Posterior cingulate gyrus (tissue), 11 donors: ENCODE data around the gene ACSS3.
"Not testable (repeated sequence)": the region's sequence is repeated elsewhere in the genome, so short reads cannot be mapped to it uniquely, and the experiment has no call there.

Source experiments
- DNase-seq, 10 donors: peaks; one replicate each; pipeline versions ENCODE4 v3.0.0 to v3.0.0-alpha.2; 2020 to 2021; ENCODE audit warnings: mixed read lengths in 3 of 10
- intact Hi-C: fragments of 100-400 bp; cut with DNase I; formaldehyde crosslinking; loops from one replicate; pipeline ENCODE4 v1.15.1; 2023

Gene ACSS3

GRCh38 chr12:81077686-81078441 is at the start of gene ACSS3:
ACSS3 (plus strand) TSS chr12:81078079; CDS start chr12:81078121, 42 bp downstream.
- peak in 8 of 10 donors; percentile 13 to 85 (median 36) for DNase-seq

GRCh38 chr12:81034926-81035325 is 43.0 kb upstream of the ACSS3 start:
- DNase-seq = no peak
- intact Hi-C loops = no loop called here

More at GRCh38 chr12:81077686-81078441, at the start of gene ACSS3:
- intact Hi-C loops = no loop called here

- intact Hi-C loops = no loop called here
- no peak for DNase-seq
Observed at GRCh38 chr12:81039231-81039630, 38.6 kb upstream of the ACSS3 start.

DNA sequence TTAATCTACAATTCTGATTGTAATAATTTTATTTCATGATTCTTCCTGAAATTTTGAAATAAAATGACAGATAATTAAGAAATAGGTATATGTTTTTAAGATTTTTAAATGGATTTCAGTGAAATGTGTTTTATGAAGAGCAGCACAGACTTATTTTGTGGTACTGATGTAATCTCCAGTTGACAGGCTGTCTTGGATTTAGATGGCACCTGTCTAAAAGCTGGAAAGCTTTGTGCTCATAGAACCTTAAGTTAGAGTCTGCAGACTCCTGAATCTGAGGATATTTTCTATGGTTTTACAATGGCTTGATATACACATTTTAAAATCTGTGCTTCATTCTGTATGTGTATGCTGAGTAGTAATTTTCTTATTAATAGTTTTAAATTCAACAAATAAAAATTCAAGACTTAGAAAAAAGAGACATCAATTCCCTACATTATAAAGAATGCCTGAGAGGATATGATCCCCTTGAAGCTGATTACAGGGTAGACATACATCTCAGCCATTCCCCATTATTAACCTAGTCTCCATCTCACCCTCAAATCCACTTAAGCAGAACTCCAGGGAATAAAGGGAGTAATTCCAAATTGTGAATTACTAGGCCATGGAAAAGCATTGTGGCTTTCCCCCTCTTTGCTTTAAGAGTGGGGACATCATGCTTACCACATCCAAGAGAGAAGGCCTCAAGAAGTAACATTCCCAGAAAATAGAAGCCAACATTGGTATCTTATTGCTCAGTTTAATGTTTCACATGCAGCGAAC is 33.7 kb upstream of the ACSS3 start:
- DNase-seq = no peak
- intact Hi-C loops = no loop called here

DNA sequence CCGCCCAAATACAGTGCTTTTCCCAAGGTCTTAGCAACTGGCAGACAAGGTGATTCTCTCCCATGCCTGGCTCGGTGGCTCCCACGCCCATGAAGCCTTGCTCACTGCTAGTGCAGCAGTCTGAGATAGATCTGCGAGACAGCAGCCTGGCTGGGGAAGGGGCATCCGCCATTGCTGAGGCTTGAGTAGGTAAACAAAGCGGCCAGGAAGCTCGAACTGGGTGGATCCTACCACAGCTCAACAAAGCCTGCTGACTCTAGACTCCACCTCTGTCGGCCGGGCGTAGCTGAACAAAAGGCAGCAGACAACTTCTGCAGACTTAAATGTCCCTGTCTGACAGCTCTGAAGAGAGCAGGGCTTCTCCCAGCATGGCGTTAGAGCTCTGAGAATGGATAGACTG is 12.9 kb upstream of the ACSS3 start:
- peak in 2 of 10 donors; percentile 68 to 73 for DNase-seq
- intact Hi-C loops = not testable (repeated sequence)

DNA sequence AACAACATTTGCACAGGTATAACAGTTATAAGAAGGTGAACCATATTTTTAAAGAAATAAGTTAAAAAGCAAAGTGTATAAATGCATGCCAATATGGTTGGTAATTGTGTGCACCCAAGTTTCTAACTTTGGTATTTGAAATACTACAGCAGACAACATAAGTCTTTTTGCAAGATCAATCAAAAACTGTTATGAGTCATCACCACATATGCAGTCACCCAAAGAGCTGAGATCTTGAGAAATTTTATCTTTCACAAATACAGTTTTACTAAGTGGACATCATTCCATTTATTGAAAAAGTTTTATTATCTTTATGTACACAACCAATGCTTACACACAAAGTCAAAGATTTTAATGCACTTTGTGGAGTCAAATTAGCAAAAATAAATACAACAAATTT is 7.0 kb upstream of the ACSS3 start:
- DNase-seq = no peak
- intact Hi-C loops = no loop called here

DNA sequence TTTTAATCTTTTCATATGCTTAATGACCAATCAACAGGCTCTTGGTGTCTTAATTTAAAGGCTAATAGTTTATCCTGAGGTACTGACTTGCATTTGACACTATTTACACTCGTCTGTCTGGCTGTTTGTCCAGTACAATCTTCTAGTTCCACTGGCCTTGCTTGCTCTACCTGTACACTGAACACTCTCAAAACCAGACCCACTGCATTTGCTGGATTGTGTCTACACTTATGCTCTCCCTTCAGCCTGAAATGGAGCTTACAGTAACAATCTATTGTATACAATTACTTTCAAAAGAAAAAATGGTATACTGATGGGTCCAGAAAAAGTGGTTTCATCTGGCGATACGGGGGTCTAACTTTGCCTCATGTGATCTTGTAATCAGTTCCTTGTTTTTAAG is 2.3 kb upstream of the ACSS3 start:
- intact Hi-C loops = no loop called here
- DNase-seq = no peak

DNA sequence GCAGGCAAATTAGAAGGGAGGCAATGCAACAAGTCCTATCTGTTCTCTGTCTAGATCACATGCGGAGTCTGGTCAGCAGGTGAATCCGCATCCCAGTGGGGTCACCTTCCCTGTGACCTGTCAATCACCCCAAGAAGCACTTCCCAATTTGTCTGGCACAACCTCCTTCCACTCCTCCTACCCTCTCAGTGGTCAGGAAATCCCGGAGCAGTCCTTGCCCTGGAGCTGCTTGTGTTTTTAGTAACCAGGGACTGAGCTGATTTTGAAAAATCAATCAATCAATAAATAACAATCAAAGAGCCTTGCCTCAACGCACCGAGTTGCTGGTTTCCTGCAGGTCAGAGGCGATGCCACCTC is 572 bp upstream of the ACSS3 start:
- intact Hi-C loops = no loop called here
- DNase-seq = peak in 4 of 10 donors; percentile 8 to 66 (median 35)

GRCh38 chr12:81078469-81079196 is 754 bp downstream of the ACSS3 start:
- no peak for DNase-seq
- intact Hi-C loops = no loop called here

DNA sequence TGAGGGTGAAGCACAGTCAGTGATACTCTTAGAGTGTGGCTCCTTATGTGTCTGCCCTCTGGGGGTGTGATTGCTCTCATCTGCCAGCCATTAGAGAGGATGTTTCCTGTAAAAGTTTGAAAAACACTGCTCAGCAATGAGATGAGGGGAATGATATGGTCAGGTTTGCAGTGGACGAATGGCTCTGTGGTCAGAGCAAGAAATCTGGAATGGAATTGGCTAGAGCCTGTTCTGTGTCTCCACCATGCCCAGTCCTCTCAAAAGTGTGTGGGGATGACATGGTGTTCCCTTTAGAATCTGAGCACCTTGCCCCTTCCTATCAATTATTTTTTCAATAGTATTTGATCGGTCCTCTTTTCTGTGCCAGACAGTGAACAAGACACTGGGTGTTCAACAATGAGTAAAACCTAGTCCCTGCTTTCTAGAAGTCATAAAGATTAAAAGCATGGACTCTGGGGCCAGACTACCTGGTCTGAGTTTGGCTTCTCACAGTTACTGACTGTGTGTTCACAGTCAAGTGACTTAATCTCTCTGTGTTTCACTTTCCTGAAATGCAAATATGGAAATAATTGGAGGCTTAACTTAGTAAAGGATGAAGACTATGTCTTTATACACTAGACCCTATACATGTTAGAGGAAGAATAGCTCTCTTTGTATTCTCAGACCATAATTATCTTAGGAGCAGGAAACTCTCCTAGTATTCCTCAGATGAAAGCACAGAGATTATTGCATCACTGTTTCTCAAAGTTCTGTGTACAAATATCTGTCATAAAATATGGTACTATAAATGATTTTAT is 1.6 kb downstream of the ACSS3 start:
- intact Hi-C loops = no loop called here
- no peak for DNase-seq

GRCh38 chr12:81080431-81080983 is 2.6 kb downstream of the ACSS3 start:
- no peak for DNase-seq
- intact Hi-C loops = no loop called here

DNA sequence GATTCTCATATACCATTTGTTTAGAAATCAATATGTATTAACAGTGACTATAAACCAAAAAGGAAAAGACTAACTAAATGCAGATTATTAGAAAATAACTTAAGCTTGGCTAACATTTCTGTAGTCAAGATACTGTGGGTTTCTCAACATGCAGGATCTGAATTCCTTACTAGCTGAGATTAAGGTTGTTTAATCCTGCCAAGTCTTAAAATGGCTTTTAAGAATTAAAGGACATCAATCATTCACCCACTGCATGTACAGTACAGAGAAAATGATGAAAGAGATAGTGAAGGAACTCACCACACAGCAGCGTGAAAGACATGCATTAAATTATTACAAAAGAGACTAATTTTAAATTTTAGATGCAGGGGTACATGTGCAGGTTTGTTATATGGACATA is 3.8 kb downstream of the ACSS3 start:
- no peak for DNase-seq
- intact Hi-C loops = no loop called here

DNA sequence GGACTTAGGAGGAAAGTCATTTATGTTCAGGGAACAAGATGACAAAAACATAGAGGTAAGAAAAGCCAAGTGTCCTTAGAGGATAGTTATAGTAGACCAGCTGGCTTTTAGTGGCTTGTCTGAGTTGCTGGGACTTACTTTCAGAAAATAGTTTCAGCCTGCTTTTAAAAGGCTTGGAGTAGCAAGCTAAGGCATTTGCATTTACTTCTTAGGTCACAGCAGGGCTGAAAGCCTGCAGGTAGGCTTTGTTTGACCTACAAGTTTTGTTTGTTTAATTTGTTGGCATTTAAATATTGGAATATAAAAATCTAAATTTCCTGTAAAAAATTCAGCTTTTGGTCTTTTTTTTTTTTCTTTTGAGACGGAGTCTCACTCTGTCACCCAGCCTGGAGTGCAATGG is 5.1 kb downstream of the ACSS3 start:
- DNase-seq = no peak
- intact Hi-C loops = no loop called here

GRCh38 chr12:81083906-81084513 is 6.1 kb downstream of the ACSS3 start:
- intact Hi-C loops = no loop called here
- no peak for DNase-seq

DNA sequence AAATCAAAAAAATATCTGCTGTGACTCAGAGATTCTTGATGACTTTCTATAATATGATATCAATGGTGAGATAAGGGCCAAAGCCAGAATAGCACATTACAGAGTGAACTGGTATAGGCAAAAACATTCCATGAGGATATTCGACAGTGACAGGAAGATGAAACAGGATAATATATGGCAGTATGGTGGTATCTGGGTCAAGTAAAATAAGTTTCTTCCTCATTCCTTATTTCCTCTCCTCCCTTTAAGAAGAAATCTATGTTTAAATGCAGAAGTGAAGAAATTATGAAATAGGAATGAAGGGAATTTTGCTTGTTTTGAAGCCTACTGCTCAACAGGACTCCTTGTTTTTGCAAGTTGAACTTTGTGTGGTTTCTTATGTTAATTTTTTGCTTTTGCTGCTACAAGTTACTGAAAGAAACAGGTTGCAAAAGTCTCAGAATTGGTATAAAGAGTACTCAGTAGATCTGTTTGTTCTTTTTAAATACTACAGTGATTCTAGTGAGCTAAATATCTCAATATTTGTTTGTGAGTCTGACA is 7.0 kb downstream of the ACSS3 start:
- intact Hi-C loops = no loop called here
- no peak for DNase-seq

GRCh38 chr12:81085832-81086231 is 8.0 kb downstream of the ACSS3 start:
- intact Hi-C loops = no loop called here
- no peak for DNase-seq

GRCh38 chr12:81086342-81086741 is 8.5 kb downstream of the ACSS3 start:
- DNase-seq = no peak
- intact Hi-C loops = no loop called here

GRCh38 chr12:81088221-81088620 is 10.3 kb downstream of the ACSS3 start:
- DNase-seq = no peak
- intact Hi-C loops = no loop called here

DNA sequence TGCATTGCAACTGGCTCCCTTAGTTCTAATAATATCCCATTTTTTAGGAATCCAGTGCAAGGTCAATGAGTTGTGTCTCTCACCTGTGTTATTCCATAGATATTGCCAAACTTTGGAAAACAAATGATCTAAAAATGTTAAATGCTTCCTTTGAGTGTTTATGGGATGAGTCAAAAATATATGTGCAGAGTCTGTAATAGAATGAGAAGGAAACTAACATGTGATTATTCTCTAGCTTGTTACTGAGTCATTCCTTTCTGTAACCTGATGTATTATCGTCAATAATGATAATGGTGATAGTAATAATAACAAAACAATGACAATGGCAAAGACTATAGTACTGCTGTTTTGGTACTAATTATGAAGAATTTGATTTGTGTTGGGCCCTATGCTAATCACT is 11.5 kb downstream of the ACSS3 start:
- DNase-seq = no peak
- intact Hi-C loops = no loop called here

GRCh38 chr12:81092053-81092452 is 14.2 kb downstream of the ACSS3 start:
- DNase-seq = no peak
- intact Hi-C loops = no loop called here
